T-helper 2 cell treated with Interferon-gamma antibody and Interleukin-4, amounts not matched to agents 5 μg/mL and 100 μg/mL, for 36 hours (primary cell): ENCODE measurements around the gene CSAD.
"Not testable (repeated sequence)": the region's sequence is repeated elsewhere in the genome, so short reads cannot be mapped to it uniquely, and the experiment has no call there.

ENCODE experiments used
- DNase-seq: peaks from one replicate; pipeline ENCODE4 v3.0.0; 2021; ENCODE audit warnings: low spot score
- H3K27ac Mint-ChIP-seq: one replicate; pipeline ENCODE4 v1.8.0; 2021; ENCODE audit warnings: mild to moderate bottlenecking, mixed read lengths
- H3K27me3 Mint-ChIP-seq: one replicate; pipeline ENCODE4 v1.8.0; 2021; ENCODE audit warnings: low read depth, mixed read lengths
- H3K36me3 Mint-ChIP-seq: one replicate; pipeline ENCODE4 v1.8.0; 2021; ENCODE audit warnings: low read depth, mixed read lengths
- H3K4me1 Mint-ChIP-seq: one replicate; pipeline ENCODE4 v1.8.0; 2021; ENCODE audit warnings: low read depth, mixed read lengths
- H3K4me3 Mint-ChIP-seq: one replicate; pipeline ENCODE4 v1.8.0; 2022; ENCODE audit warnings: mild to moderate bottlenecking, moderate library complexity, mixed read lengths
- H3K9me3 Mint-ChIP-seq: one replicate; pipeline ENCODE4 v1.8.0; 2021; ENCODE audit warnings: mixed read lengths

Gene CSAD

DNA sequence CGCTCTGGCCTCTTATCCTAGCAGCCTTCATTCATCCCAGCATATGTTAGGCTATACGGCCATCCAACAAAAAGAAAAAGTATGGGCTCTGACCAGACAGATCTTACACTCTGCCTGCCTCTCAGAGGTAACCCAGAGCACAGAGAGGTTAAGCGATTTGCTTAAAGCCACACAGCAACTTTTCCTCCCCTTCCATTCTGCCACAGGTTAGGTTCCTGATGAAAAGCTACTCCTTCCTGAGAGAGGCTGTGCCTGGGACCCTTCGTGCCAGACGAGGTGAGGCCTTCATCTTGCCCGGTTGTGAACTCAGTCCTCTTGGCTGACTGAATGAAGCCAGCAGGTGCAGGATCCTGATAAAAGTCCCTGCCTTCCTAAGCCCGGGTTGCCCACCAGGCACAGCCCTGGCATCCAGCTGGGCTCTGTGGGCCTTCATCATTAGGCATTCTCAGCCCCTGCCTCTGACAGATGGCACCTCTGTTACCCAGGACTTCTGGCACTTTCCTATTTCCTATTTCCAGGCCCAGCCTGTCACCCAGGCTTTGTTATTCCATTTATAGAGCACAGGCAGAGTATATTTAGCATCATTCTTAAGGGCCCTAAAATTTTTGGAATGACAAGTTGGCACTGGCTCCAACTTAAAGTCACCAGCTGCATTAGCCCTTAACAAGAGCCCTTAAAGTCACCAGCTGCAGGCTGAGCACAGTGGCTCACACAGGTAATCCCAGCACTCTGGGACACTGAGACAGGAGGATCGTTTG is 64.7 kb downstream of the CSAD start:
- Mint-ChIP-seq H3K27me3 (no peaks in the 10 kb centered on the region), H3K4me1 (no peaks in the 10 kb centered on the region), H3K36me3 (no peaks in the 10 kb centered on the region), H3K9me3 (no peaks in the 10 kb centered on the region), H3K4me3 (no peak overlapping the region), H3K27ac (no peak overlapping the region)
- DNase-seq, result no peak

- Mint-ChIP-seq H3K36me3 (no peaks in the 10 kb centered on the region), H3K27ac (no peak overlapping the region), H3K9me3 (no peaks in the 10 kb centered on the region), H3K27me3 (no peaks in the 10 kb centered on the region), H3K4me1 (no peaks in the 10 kb centered on the region), H3K4me3 (no peak overlapping the region)
- no peak for DNase-seq
Observed at GRCh38 chr12:53115112-53115890, 65.4 kb downstream of the CSAD start.

GRCh38 chr12:53113951-53114350 is 66.8 kb downstream of the CSAD start:
- Mint-ChIP-seq H3K27ac (no peak overlapping the region), H3K27me3 (no peaks in the 10 kb centered on the region), H3K36me3 (no peaks in the 10 kb centered on the region), H3K4me1 (no peaks in the 10 kb centered on the region), H3K4me3 (no peak overlapping the region), H3K9me3 (no peaks in the 10 kb centered on the region)
- no peak for DNase-seq

- no peak for DNase-seq
- H3K9me3 Mint-ChIP-seq, result no peaks in the 10 kb centered on the region
- no peaks in the 10 kb centered on the region for H3K36me3 Mint-ChIP-seq
- no peak overlapping the region for H3K27ac Mint-ChIP-seq
- no peaks in the 10 kb centered on the region for H3K27me3 Mint-ChIP-seq
- no peak overlapping the region for H3K4me3 Mint-ChIP-seq
- no peaks in the 10 kb centered on the region for H3K4me1 Mint-ChIP-seq
Observed at GRCh38 chr12:53113136-53113705, 67.5 kb downstream of the CSAD start.

DNA sequence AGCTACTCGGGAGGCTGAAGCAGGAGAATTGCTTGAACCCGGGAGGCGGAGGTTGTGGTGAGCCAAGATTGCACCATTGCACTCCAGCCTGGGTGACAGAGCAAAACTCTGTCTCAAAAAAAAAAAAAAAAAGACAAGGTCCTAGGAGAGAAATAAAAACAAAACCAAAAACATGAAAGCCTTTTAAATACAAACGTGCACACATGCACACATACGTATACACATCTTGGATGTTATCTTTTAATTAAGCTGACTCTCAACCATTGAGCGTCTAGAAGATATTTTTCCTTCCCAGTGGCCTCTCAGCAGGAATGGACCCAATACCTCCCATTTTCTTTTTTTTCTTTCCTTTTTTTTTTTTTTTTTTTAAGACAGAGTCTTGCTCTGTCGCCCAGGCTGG is 68.3 kb downstream of the CSAD start:
- H3K36me3 Mint-ChIP-seq, H3K9me3 Mint-ChIP-seq, H3K27ac Mint-ChIP-seq, DNase-seq, H3K4me1 Mint-ChIP-seq, H3K27me3 Mint-ChIP-seq, H3K4me3 Mint-ChIP-seq: not testable (repeated sequence)
